SU-DHL-6 (cell line): ENCODE measurements around the gene MAK.

Source experiments
- EZH2phosphoT487 ChIP-seq: fragments of 200-600 bp; sonication (generic), shearing (Covaris generic); conservative IDR thresholded peaks from 2 replicates; pipeline ENCODE4 v1.6.1; 2018; ENCODE audit warnings: mild to moderate bottlenecking, antibody characterized with exemption, low read length, moderate library complexity, mixed read lengths
- TF ChIP-seq, protein P1 (sequence below): fragments of 200-600 bp; sonication (generic); IDR thresholded peaks from one replicate; pipeline ENCODE4 v1.5.1; 2017; ENCODE audit warnings: antibody characterized with exemption, mild to moderate bottlenecking, low read length, moderate library complexity; ENCODE audit not compliant: insufficient read depth, poor library complexity, severe bottlenecking

DNA sequence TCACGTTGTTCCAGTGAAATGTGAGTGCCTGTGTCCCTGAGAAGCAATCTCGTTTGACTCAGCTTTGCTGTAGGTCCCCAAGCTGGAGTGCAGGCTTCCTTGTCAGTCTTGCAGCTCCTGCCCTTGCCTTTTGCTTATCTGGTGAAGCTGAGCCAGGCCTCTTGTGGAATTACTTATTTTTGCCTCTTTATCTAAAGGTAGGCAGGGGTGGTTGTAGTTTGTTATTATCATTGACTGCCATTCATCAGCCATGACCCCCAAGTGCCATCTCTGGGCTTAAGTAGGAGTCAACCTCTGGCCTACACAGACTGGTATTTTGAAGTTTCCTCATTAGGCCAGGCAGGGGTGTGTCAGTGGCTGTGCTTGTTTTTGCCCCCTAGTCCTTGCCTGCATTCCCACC, 88.6 kb downstream of the MAK start:
- TF ChIP-seq, protein P1, sequence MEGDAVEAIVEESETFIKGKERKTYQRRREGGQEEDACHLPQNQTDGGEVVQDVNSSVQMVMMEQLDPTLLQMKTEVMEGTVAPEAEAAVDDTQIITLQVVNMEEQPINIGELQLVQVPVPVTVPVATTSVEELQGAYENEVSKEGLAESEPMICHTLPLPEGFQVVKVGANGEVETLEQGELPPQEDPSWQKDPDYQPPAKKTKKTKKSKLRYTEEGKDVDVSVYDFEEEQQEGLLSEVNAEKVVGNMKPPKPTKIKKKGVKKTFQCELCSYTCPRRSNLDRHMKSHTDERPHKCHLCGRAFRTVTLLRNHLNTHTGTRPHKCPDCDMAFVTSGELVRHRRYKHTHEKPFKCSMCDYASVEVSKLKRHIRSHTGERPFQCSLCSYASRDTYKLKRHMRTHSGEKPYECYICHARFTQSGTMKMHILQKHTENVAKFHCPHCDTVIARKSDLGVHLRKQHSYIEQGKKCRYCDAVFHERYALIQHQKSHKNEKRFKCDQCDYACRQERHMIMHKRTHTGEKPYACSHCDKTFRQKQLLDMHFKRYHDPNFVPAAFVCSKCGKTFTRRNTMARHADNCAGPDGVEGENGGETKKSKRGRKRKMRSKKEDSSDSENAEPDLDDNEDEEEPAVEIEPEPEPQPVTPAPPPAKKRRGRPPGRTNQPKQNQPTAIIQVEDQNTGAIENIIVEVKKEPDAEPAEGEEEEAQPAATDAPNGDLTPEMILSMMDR = no peak
- TF ChIP-seq EZH2phosphoT487 = no peak
